Measurements from ENCODE around the gene TINCR.

Gene TINCR

GRCh38 chr19:5591476-5591875, 23.7 kb upstream of the TINCR start:
- no peak for DNase-seq (ENCODE audit: extremely low read depth, insufficient read length)
- no peak overlapping the region for H3K4me3 ChIP-seq (replicated peaks; ENCODE audit: low read depth, low read length)
- TF ChIP-seq CTCF (IDR thresholded peaks at IDR 0.05; ENCODE audit: insufficient read depth, low read length, poor library complexity, severe bottlenecking) = no peak
- no peaks in the 10 kb centered on the region for H3K27me3 ChIP-seq (replicated peaks; ENCODE audit: control insufficient read depth, insufficient read depth, low read length)
- peaks cover 54% of the 10 kb centered on the region for H3K36me3 ChIP-seq (ENCODE audit: control insufficient read depth, insufficient read depth, low read length)

- Histone ChIP-seq H3K27me3 (replicated peaks; ENCODE audit: control insufficient read depth, insufficient read depth, low read length) (no peaks in the 10 kb centered on the region), H3K4me3 (replicated peaks; ENCODE audit: low read depth, low read length) (no peak overlapping the region), H3K36me3 (ENCODE audit: control insufficient read depth, insufficient read depth, low read length) (peaks cover 53% of the 10 kb centered on the region)
- no peak for DNase-seq (ENCODE audit: extremely low read depth, insufficient read length)
- no peak for TF ChIP-seq CTCF (IDR thresholded peaks at IDR 0.05; ENCODE audit: insufficient read depth, low read length, poor library complexity, severe bottlenecking)
These were observed 23.1 kb upstream of the TINCR start for GRCh38 chr19:5590865-5591154.

- peaks cover 50% of the 10 kb centered on the region for H3K36me3 ChIP-seq (ENCODE audit: control insufficient read depth, insufficient read depth, low read length)
These were observed 22.6 kb upstream of the TINCR start for GRCh38 chr19:5590151-5590864.

GRCh38 chr19:5588906-5589676, 21.3 kb upstream of the TINCR start:
- Histone ChIP-seq H3K4me3 (replicated peaks; ENCODE audit: low read depth, low read length) (no peak overlapping the region), H3K27me3 (replicated peaks; ENCODE audit: control insufficient read depth, insufficient read depth, low read length) (no peaks in the 10 kb centered on the region), H3K36me3 (ENCODE audit: control insufficient read depth, insufficient read depth, low read length) (peaks cover 42% of the 10 kb centered on the region)
- DNase-seq (ENCODE audit: extremely low read depth, insufficient read length) = no peak
- no peak for TF ChIP-seq CTCF (IDR thresholded peaks at IDR 0.05; ENCODE audit: insufficient read depth, low read length, poor library complexity, severe bottlenecking)

More at GRCh38 chr19:5590151-5590864, 22.6 kb upstream of the TINCR start:
- TF ChIP-seq CTCF (IDR thresholded peaks at IDR 0.05; ENCODE audit: insufficient read depth, low read length, poor library complexity, severe bottlenecking) = no peak
- Histone ChIP-seq H3K4me3 (replicated peaks; ENCODE audit: low read depth, low read length) (no peak overlapping the region), H3K27me3 (replicated peaks; ENCODE audit: control insufficient read depth, insufficient read depth, low read length) (no peaks in the 10 kb centered on the region)
- DNase-seq (ENCODE audit: extremely low read depth, insufficient read length) = no peak

- Histone ChIP-seq H3K36me3 (ENCODE audit: control insufficient read depth, insufficient read depth, low read length) (peaks cover 36% of the 10 kb centered on the region), H3K27me3 (replicated peaks; ENCODE audit: control insufficient read depth, insufficient read depth, low read length) (no peaks in the 10 kb centered on the region), H3K4me3 (replicated peaks; ENCODE audit: low read depth, low read length) (no peak overlapping the region)
- no peak for DNase-seq (ENCODE audit: extremely low read depth, insufficient read length)
- no peak for TF ChIP-seq CTCF (IDR thresholded peaks at IDR 0.05; ENCODE audit: insufficient read depth, low read length, poor library complexity, severe bottlenecking)
These were observed 20.7 kb upstream of the TINCR start for GRCh38 chr19:5588441-5588840.

Measured in GM06990 (cell line).